ENCODE measurements around the gene FOXP3.

FOXP3 gene

DNA sequence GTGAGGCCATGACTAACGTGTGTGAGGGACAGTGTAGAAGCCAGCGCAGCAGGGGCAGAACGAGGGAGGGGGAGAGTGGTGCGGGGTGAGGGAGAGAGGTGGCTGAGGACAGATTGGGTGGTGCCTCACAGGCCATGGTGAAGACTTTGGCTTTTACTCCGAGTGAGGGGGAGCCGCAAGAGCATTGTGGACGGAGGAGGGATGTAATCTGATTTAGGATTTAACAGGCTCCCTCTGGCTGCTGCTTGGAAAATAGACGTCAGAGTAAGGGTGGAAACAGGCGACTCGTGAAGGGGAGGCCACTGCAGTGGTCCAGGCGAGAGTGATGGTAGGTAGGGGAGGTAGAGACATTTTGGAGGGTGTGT, 18.1 kb upstream of the FOXP3 start:
- TF ChIP-seq, protein P1, sequence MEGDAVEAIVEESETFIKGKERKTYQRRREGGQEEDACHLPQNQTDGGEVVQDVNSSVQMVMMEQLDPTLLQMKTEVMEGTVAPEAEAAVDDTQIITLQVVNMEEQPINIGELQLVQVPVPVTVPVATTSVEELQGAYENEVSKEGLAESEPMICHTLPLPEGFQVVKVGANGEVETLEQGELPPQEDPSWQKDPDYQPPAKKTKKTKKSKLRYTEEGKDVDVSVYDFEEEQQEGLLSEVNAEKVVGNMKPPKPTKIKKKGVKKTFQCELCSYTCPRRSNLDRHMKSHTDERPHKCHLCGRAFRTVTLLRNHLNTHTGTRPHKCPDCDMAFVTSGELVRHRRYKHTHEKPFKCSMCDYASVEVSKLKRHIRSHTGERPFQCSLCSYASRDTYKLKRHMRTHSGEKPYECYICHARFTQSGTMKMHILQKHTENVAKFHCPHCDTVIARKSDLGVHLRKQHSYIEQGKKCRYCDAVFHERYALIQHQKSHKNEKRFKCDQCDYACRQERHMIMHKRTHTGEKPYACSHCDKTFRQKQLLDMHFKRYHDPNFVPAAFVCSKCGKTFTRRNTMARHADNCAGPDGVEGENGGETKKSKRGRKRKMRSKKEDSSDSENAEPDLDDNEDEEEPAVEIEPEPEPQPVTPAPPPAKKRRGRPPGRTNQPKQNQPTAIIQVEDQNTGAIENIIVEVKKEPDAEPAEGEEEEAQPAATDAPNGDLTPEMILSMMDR (IDR thresholded peaks at IDR 0.05): no peak

DNA sequence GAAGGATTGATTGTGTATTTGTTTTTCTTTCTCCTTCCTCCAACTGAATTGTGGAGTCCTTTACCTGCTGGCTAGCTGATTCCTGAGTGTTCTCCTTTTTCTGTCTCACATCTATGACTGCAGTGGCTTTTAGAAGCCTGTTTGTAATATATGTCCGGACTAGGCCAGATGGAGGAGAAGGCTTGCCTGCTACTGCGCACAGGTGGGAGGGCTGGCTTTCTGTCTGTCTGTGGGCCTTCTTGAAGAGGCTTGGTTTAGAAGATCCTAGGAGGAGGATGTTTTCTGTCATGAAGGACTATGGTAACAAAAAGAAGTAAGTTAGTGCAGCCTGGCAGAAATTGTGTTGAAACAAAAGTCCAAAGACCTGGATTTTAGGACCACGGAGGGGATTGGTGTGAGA, 13.6 kb upstream of the FOXP3 start:
- TF ChIP-seq, protein P1 (IDR thresholded peaks at IDR 0.05): no peak

DNA sequence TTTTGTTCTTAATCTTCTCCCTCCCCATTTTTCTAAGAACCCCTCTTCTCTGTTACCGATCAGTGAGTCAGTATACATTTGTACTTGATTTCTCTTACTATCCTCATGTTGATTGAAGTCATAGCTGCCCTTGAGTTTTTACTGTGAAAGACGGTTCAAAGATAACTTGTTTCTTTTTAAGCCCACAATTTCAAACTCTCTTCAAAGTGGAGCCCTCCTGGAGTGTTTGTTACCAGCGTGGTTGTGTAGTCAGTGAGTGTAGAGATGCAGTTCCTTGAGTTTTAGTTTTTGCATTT, 13.0 kb upstream of the FOXP3 start:
- TF ChIP-seq, protein P1 (IDR thresholded peaks at IDR 0.05): no peak

DNA sequence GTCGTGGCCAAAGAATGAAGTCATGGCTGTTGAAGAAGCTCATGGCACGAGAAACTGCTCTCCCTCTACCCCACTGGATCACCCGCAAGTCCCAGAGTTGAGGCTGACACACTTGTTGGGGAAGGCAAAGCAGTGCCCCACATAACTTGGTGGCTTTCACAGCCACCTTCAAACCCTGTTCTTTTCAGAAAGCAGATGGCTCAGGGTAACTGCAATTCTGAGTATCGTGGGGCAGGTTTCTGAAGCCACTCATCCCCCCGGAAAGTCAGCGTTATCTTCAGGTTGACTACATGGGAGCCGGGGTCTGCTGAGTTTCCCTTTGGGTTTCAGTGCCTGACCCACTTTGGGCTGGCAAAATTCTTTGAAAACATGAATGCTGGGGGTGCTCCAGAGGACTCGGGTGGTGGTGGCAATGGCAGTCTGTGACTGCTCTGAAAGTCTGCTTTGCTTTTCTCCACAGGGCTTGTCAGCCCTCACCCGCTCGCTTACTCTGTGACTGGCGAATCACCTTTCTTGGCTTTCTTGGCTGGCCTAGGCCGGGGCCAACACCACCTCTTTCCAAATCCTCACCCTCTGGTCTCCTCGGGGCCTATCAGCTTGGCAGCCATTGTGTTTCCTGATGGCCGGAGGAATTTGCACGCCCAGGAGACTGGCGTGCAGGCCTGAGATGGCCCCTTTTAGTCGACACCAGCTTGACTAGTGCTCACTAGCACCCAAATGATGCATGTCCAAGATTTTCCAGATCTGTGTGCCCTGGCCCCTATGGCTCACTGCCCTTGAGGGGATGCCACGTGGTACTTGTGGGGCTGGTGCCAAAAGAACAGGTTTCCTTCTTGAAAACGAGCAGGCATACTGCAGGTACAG, 12.4 kb upstream of the FOXP3 start:
- TF ChIP-seq, protein P1 (IDR thresholded peaks at IDR 0.05): no peak

DNA sequence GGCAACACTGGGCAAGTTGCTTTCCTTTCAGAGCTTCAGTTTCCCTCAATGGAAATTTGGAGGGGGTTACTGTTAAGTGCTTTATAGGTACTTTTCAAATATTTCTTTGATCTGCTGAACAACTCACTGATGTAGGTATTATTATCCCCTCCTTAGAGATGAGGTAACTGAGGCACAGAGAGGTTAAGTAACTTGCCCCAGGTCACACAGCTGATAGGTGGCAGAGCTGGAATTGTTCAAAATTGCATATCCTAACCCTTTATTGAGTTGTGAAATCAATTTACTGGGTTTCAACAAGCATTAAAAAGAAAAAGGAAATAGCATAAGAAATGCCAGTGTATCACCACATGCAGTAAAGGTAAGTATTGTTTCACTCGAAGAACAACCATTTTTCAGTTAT, 11.7 kb upstream of the FOXP3 start:
- TF ChIP-seq, protein P1 (IDR thresholded peaks at IDR 0.05): no peak

DNA sequence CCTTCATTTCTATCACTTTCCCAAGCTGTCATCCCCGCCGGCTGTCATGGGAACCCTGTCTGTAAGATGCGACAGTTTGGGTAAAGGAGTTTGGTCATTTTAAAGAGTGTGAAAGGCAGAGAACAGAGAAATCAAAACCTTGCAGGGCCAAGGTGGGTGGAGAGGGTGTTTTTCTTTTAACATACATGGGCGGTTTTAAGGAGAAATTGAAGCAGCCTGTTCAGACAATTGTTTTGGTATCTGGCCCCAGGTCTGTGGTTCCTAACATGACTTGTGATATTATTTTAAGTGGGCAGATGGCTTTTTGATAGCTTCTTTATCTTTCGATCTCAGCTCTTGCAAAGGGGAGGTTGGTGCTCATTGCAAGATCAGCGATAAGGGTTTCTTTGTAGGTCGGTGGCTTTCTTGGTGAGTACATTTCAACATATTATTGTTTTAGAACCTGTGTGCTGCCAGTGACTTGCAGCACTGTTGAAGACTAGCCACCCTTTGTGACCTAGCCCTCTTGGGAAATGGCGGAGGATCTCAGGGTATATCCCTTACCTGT, 8.7 kb upstream of the FOXP3 start:
- TF ChIP-seq, protein P1 (IDR thresholded peaks at IDR 0.05): no peak

DNA sequence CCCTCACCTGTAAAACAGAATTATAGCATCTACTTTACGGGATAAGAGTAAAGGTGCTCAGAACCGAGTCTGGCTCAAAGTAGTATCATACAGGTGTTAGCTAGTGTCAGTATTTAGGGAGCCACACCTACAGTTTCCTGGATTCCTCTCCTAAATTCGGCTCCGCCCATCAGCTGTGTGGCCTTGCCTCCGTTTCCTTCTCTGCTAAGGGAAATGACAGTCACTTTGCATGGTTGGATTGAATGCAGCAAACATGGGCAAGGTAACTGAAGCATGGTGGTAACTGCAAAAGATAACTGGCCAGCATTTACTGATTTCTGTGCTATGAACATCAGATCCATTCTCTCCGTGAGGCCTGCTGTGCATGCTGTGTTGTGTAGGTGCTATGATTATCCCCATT, 7.9 kb upstream of the FOXP3 start:
- TF ChIP-seq, protein P1 (IDR thresholded peaks at IDR 0.05): no peak
